T follicular helper cell (primary cell): ENCODE results near the gene CCS.
"Not testable (repeated sequence)": the region's sequence is repeated elsewhere in the genome, so short reads cannot be mapped to it uniquely, and the experiment has no call there.

Experiments used
- DNase-seq: peaks from one replicate; pipeline ENCODE4 v3.0.0-alpha.2; 2020; ENCODE audit warnings: low read depth

Gene CCS

GRCh38 chr11:66626382-66626781, 33.4 kb downstream of the CCS start:
- DNase-seq = no peak

GRCh38 chr11:66626926-66627325, 33.9 kb downstream of the CCS start:
- DNase-seq = no peak

- DNase-seq = no peak
These were observed 35.1 kb downstream of the CCS start for GRCh38 chr11:66628061-66628603.

GRCh38 chr11:66629356-66629755, 36.4 kb downstream of the CCS start:
- DNase-seq = no peak

- no peak for DNase-seq
These were observed 38.9 kb downstream of the CCS start for GRCh38 chr11:66631883-66632282.

GRCh38 chr11:66632952-66633351, 40.0 kb downstream of the CCS start:
- DNase-seq = no peak

GRCh38 chr11:66636411-66636810, 43.4 kb downstream of the CCS start:
- no peak for DNase-seq

- no peak for DNase-seq
These were observed 44.7 kb downstream of the CCS start for GRCh38 chr11:66637557-66638176.

GRCh38 chr11:66638177-66639065, 45.4 kb downstream of the CCS start, which contains the start of gene RBM4:
RBM4 (plus strand) TSS chr11:66638703; CDS start chr11:66639712, 1,009 bp downstream.
- peak; percentile 96 for DNase-seq

GRCh38 chr11:66639066-66639813, 46.3 kb downstream of the CCS start:
- no peak for DNase-seq

GRCh38 chr11:66639814-66640340, 46.9 kb downstream of the CCS start:
- DNase-seq = not testable (repeated sequence)

GRCh38 chr11:66641834-66642233, 48.8 kb downstream of the CCS start:
- no peak for DNase-seq

GRCh38 chr11:66643745-66644437, 50.9 kb downstream of the CCS start:
- DNase-seq = no peak

- no peak for DNase-seq
These were observed 53.8 kb downstream of the CCS start for GRCh38 chr11:66646828-66647227.

GRCh38 chr11:66649903-66650302, 56.9 kb downstream of the CCS start:
- DNase-seq = no peak

GRCh38 chr11:66651016-66651415, 58.0 kb downstream of the CCS start:
- DNase-seq = no peak

- no peak for DNase-seq
These were observed 59.7 kb downstream of the CCS start for GRCh38 chr11:66652651-66653050.

- no peak for DNase-seq
These were observed 60.1 kb downstream of the CCS start for GRCh38 chr11:66653123-66653522.
